GM20000 (cell line): ENCODE results near the gene NSUN2.

Source experiments
- DNase-seq: peaks from one replicate; pipeline ENCODE4 v3.0.0; 2012; ENCODE audit warnings: low spot score
- CTCF ChIP-seq: IDR thresholded peaks from 2 replicates; pipeline ENCODE4 v1.5.1; 2012; ENCODE audit warnings: mild to moderate bottlenecking, control low read depth; ENCODE audit errors: extremely low read depth, missing control alignments

Gene NSUN2

GRCh38 chr5:6632888-6633468, at the start of gene NSUN2, which contains the start of gene SRD5A1:
NSUN2 (minus strand) TSS chr5:6633044; CDS start chr5:6632979, 65 bp downstream.
SRD5A1 (plus strand) TSS chr5:6633440; CDS start chr5:6633577, 137 bp downstream.
- no peak for TF ChIP-seq CTCF
- DNase-seq: peak; percentile 99

GRCh38 chr5:6682239-6682638, 49.4 kb upstream of the NSUN2 start:
- no peak for TF ChIP-seq CTCF
- DNase-seq: no peak

DNA sequence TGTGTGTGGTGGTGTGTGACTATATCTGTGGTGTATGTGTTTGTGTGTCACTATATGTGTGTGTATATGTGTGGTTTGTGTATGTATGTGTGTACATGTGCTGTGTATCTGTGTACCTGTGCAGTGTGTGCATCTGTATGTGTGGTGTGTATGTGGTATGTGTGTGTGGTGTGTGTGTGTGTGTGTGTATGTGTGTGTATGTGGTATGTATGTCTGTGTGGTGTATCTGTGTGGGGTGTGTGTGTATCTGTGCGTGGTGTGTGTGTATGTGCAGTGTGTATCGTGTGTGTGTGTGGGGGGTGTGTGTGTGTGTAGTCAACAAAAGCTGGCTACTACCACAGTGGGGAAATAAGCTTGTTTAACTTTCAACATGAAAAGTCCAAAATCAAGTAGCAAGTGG, 48.8 kb upstream of the NSUN2 start:
- DNase-seq: no peak

DNA sequence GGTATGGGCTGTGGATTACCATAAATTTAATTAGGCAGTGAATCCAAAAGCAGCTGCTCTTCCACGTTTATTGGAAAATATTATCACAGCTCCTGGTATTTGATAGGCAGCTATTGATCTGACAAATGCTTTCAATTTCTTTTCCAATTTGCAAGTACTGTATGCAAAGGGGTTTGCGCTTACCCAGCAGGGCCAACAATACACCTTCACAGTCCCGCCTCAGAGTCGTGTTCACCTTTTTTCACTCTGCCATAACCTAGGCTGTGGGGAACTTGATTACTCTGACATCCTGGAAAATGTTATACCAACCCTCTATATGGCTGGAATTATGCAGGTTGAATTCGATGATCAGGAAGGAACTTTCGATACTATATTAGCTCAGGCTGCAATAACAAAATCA, 48.1 kb upstream of the NSUN2 start:
- TF ChIP-seq CTCF: no peak
- DNase-seq: no peak

More for the DNA sequence above, 48.8 kb upstream of the NSUN2 start:
- TF ChIP-seq CTCF: no peak

GRCh38 chr5:6678385-6678784, 45.5 kb upstream of the NSUN2 start:
- TF ChIP-seq CTCF: no peak
- no peak for DNase-seq

DNA sequence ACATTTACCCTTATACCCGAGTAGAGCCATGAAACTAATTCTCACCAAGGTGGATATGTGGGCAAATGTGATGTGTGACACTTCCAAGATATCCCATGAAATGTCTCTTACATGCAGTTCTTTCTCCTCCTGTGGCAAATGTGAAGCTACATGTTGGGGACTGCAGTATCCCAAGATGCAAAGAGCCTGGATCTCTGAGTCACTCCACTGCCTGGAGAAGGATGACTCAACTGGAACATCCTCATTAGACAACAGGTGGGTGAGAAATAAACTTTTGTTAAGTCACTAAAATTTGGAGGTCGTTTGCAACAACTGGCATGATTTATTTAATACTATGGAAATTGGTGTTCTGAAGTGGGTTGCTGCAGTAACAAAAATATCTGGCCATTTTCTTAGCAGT, 43.9 kb upstream of the NSUN2 start:
- no peak for DNase-seq

More for the DNA sequence above, 43.9 kb upstream of the NSUN2 start:
- TF ChIP-seq CTCF: no peak
